Measurements from ENCODE around the gene NDUFB10. TPM values are rescaled to one million over a fixed set of nuclear protein-coding genes. Genes with fewer than 3 reads are reported as not detected.
A peak's percentile ranks its signal among the peaks of the same experiment; 100 is the strongest.
"Not testable (repeated sequence)": the region's sequence is repeated elsewhere in the genome, so short reads cannot be mapped to it uniquely, and the experiment has no call there.

NDUFB10 gene
- total RNA-seq, 1 donor from 2014 or later, result 96.9 TPM

DNA sequence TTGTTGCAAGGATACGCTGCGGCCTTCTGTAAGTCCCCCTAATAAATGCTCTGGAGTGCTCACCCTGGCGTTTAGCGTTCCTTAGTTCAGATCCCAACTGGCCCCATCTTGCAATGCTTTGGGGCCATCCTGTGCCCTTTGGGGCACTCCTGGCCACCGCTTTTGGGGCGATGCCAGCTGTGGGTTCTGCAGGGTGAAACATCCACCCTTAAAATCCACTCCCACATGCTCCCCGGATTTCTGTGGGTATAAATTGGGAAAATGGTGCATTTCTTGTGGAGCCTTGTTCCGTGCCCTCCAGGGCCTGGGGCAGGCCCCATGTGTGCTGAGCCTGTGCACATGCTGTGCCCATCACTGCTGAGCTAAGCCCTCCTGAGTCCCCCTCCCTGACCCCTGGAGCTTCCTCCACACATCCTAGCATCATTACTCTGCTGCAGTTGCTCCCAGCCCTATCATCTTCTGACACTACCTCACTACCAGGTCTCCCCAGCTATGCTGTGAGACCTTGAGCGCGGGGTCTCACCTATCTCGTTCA lies 22.3 kb upstream of the NDUFB10 start:
- Mint-ChIP-seq H3K4me3 (ENCODE audit: low read depth) (no peak overlapping the region), H3K27ac (no peak overlapping the region), H3K4me1 (ENCODE audit: low read depth) (peaks cover 2% of the 10 kb centered on the region), H3K9me3 (ENCODE audit: low read depth) (no peaks in the 10 kb centered on the region), H3K27me3 (peaks cover 2% of the 10 kb centered on the region), H3K36me3 (ENCODE audit: insufficient read depth) (peaks cover 2% of the 10 kb centered on the region)
- no peak for DNase-seq (ENCODE audit: low spot score, unreplicated experiment)
- TF ChIP-seq, protein P1, sequence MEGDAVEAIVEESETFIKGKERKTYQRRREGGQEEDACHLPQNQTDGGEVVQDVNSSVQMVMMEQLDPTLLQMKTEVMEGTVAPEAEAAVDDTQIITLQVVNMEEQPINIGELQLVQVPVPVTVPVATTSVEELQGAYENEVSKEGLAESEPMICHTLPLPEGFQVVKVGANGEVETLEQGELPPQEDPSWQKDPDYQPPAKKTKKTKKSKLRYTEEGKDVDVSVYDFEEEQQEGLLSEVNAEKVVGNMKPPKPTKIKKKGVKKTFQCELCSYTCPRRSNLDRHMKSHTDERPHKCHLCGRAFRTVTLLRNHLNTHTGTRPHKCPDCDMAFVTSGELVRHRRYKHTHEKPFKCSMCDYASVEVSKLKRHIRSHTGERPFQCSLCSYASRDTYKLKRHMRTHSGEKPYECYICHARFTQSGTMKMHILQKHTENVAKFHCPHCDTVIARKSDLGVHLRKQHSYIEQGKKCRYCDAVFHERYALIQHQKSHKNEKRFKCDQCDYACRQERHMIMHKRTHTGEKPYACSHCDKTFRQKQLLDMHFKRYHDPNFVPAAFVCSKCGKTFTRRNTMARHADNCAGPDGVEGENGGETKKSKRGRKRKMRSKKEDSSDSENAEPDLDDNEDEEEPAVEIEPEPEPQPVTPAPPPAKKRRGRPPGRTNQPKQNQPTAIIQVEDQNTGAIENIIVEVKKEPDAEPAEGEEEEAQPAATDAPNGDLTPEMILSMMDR (IDR thresholded peaks at IDR 0.05; ENCODE audit: unreplicated experiment), result no peak

DNA sequence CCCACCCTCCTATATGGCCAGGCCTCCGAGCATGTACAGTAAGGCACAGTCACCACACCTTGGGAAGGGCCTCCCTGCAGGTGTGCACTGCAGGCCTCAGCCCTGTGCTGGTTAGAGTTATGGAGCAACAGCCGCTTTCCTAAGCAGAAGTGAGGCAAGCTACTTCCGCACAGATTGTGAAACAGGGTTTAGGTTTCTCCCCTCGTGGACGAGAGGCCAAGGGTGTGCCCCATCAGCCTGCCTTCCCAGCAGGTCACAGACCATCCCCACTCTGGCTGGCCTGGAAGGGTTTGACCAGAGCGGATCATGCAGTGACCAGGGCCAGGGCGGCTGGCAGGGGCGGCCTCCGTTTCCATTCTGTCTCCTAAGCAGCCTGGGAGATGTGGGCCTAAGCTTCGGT lies 21.0 kb upstream of the NDUFB10 start:
- no peak overlapping the region for H3K27ac Mint-ChIP-seq
- H3K9me3 Mint-ChIP-seq (ENCODE audit: low read depth), result no peaks in the 10 kb centered on the region
- DNase-seq (ENCODE audit: low spot score, unreplicated experiment), result no peak
- H3K4me3 Mint-ChIP-seq (ENCODE audit: low read depth), result no peak overlapping the region
- peaks cover 2% of the 10 kb centered on the region for H3K4me1 Mint-ChIP-seq (ENCODE audit: low read depth)
- H3K36me3 Mint-ChIP-seq (ENCODE audit: insufficient read depth), result peaks cover 2% of the 10 kb centered on the region
- peaks cover 2% of the 10 kb centered on the region for H3K27me3 Mint-ChIP-seq
- TF ChIP-seq, protein P1 (IDR thresholded peaks at IDR 0.05; ENCODE audit: unreplicated experiment), result no peak

DNA sequence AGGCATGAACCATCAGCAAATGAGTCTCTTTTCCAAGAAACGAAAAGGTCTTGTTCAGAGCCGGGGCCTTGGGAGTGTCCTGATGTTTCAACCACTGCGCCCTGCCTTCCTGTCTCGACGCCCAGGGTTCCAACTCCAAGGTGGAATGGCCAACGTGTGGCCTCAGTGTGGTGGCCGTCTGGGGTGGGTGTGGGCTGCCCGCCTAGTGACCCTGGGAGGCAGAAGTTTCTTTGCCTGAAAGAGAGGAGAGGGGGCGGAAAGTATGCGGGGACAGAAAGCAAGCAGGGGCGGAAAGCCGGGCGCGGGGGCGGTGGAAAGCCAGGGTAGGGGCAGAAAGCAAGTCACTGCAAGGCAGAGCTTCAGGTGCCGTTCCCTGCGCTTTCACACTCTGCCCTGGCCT lies 20.4 kb upstream of the NDUFB10 start:
- Mint-ChIP-seq H3K4me1 (ENCODE audit: low read depth) (peaks cover 2% of the 10 kb centered on the region), H3K4me3 (ENCODE audit: low read depth) (no peak overlapping the region), H3K27me3 (no peaks in the 10 kb centered on the region), H3K36me3 (ENCODE audit: insufficient read depth) (peaks cover 1% of the 10 kb centered on the region), H3K27ac (no peak overlapping the region), H3K9me3 (ENCODE audit: low read depth) (no peaks in the 10 kb centered on the region)
- TF ChIP-seq, protein P1 (IDR thresholded peaks at IDR 0.05; ENCODE audit: unreplicated experiment), result no peak
- DNase-seq (ENCODE audit: low spot score, unreplicated experiment), result no peak

DNA sequence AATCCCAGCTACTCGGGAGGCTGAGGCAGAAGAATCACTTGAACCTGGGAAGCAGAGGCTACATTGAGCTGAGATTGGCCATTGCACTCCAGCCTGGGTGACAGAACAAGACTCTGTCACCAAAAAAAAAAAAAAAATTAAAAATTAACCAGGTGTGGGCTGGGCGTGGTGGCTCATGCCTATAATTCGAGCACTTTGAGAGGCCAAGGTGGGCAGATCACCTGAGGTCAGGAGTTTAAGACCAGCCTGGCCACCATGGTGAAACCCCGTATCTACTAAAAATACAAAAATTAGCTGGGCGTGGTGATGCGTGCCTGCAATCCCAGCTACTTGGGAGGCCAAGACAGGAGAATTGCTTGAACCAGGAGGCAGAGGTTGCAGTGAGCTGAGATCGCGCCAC lies 19.5 kb upstream of the NDUFB10 start:
- not testable (repeated sequence) for DNase-seq (ENCODE audit: low spot score, unreplicated experiment); H3K27ac Mint-ChIP-seq; H3K27me3 Mint-ChIP-seq; H3K4me1 Mint-ChIP-seq (ENCODE audit: low read depth); H3K9me3 Mint-ChIP-seq (ENCODE audit: low read depth); H3K36me3 Mint-ChIP-seq (ENCODE audit: insufficient read depth); H3K4me3 Mint-ChIP-seq (ENCODE audit: low read depth)

DNA sequence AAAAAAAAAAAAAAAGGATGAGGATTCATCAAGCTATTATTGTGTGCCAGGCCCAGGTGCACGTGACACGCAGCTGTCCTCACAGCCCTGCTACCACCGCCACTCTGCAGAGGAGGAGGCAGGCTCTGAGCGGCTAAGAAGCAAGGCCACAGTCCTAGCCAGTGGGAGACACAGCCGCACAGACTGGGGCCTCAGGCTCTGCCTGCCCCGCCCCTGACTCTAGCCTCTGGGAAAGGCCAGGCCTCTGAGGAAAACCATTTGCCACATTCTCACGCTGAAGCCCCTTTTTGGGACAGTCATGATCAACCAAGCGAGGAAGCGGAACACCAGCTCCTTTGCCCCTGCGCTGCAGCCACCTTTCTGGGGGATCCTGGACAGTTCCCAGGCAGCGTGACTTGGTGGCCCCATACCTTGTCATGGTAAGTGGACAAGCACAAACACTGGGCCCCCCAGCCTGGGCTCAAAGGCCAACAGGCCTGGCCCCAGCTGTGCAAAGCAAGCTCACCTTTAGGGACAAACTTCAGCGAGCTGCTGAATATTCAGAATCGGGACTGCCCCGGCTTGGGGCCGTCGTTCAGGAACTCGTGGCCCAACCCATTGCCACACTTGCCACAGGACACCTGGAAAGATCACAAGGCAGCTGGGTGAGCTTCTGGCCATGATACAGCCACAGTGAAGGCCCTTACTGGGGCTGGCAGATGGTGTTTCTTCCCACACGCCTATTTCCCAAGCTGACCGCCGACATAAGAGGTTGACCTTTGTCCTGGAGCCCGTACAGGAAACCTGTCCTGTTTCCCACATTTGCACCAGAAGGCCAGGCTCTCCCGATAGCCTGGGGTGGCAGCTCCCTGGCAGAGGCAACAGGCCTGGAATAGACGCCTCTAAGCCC lies 18.8 kb upstream of the NDUFB10 start:
- Mint-ChIP-seq H3K27me3 (no peaks in the 10 kb centered on the region), H3K36me3 (ENCODE audit: insufficient read depth) (peaks cover 1% of the 10 kb centered on the region), H3K27ac (peak overlapping the region; percentile 37), H3K4me3 (ENCODE audit: low read depth) (peak overlapping the region; percentile 19), H3K4me1 (ENCODE audit: low read depth) (peaks cover 2% of the 10 kb centered on the region), H3K9me3 (ENCODE audit: low read depth) (no peaks in the 10 kb centered on the region)
- TF ChIP-seq, protein P1 (IDR thresholded peaks at IDR 0.05; ENCODE audit: unreplicated experiment), result no peak
- DNase-seq (ENCODE audit: low spot score, unreplicated experiment), result no peak

All from progenitor cell of endocrine pancreas (in vitro differentiated cells).